SK-N-SH (cell line): ENCODE data around the gene DBP. TPM values are rescaled to one million over a fixed set of nuclear protein-coding genes. Genes with fewer than 3 reads are reported as not detected.
A peak's percentile ranks its signal among the peaks of the same experiment; 100 is the strongest.

Experiments used
- CTCF ChIA-PET: fragments of 300-600, 350-600 bp; formaldehyde crosslinking; extraction: SDS; loops from one replicate; lab custom pipeline; 2021; lab: Yijun Ruan, JAX
- POLR2A ChIA-PET: fragments of 350-600 bp; sonication (Branson Sonifier 250); formaldehyde crosslinking; extraction: SDS; loops from one replicate; lab custom pipeline; 2020; ENCODE audit warnings: antibody characterized with exemption, inconsistent platforms; lab: Yijun Ruan, JAX
- DNase-seq: peaks from one replicate; pipeline ENCODE4 v3.0.0; 2012
- H2AFZ ChIP-seq: fragments of 200-600 bp; sonication (generic); 2 replicates; pipeline ENCODE4 v1.8.1; 2016; ENCODE audit warnings: antibody characterized with exemption, mild to moderate bottlenecking, low read depth
- H3F3A ChIP-seq: fragments of 200-600 bp; sonication (generic); replicated peaks from 2 replicates; pipeline ENCODE3; 2016; ENCODE audit warnings: antibody characterized with exemption, mild to moderate bottlenecking; ENCODE audit not compliant: insufficient read depth
- H3K27ac ChIP-seq, 2 experiments: fragments of 200-500 bp in 1 of 2; fragments of 200-600 bp in 1 of 2; sonication (Bioruptor generic) in 1 of 2; sonication (generic), shearing (Covaris generic) in 1 of 2; 2 replicates each; pipeline versions ENCODE4 v1.5.1 to v1.6.1; 2014 to 2016; ENCODE audit warnings: low read depth in 2 of 2, inconsistent platforms in 1 of 2, low read length in 1 of 2, mild to moderate bottlenecking in 1 of 2, mixed read lengths in 1 of 2
- H3K27me3 ChIP-seq: fragments of 200-600 bp; sonication (generic), shearing (Covaris generic); 2 replicates; pipeline ENCODE4 v1.6.1; 2016; ENCODE audit warnings: mixed run types; ENCODE audit not compliant: insufficient read depth
- H3K36me3 ChIP-seq, 2 experiments: fragments of 200-500 bp in 1 of 2; fragments of 200-600 bp in 1 of 2; sonication (Bioruptor generic) in 1 of 2; sonication (generic) in 1 of 2; replicated peaks in 1 of 2; 2 replicates each; pipeline versions ENCODE3 to v1.5.1; 2014 to 2016; ENCODE audit warnings: low read length in 1 of 2, mild to moderate bottlenecking in 1 of 2; ENCODE audit not compliant: insufficient read depth in 2 of 2, control insufficient read depth in 1 of 2
- H3K4me1 ChIP-seq, 2 experiments: fragments of 200-500 bp in 1 of 2; fragments of 200-600 bp in 1 of 2; sonication (Bioruptor generic) in 1 of 2; sonication (generic), shearing (Covaris generic) in 1 of 2; 2 replicates each; pipeline versions ENCODE4 v1.5.1 to v1.6.1; 2014 to 2016; ENCODE audit warnings: low read depth in 1 of 2, low read length in 1 of 2, mixed run types in 1 of 2; ENCODE audit not compliant: insufficient read depth in 2 of 2, control insufficient read depth in 1 of 2
- H3K4me2 ChIP-seq: fragments of 200-600 bp; sonication (generic), shearing (Covaris generic); 2 replicates; pipeline ENCODE4 v1.6.1; 2017; ENCODE audit warnings: mixed run types
- H3K4me3 ChIP-seq, 2 experiments: fragments of 200-500 bp in 1 of 2; fragments of 200-600 bp in 1 of 2; sonication (Bioruptor generic) in 1 of 2; sonication (generic), shearing (Covaris generic) in 1 of 2; 2 replicates each; pipeline versions ENCODE4 v1.5.1 to v1.8.1; 2014 to 2016; ENCODE audit warnings: low read depth in 2 of 2, inconsistent platforms in 1 of 2, low read length in 1 of 2, mild to moderate bottlenecking in 1 of 2, mixed read lengths in 1 of 2, moderate library complexity in 1 of 2
- H3K79me2 ChIP-seq: fragments of 200-600 bp; sonication (generic); 2 replicates; pipeline ENCODE4 v1.8.1; 2017; ENCODE audit warnings: mild to moderate bottlenecking; ENCODE audit not compliant: insufficient read depth
- H3K9ac ChIP-seq: fragments of 200-600 bp; sonication (generic); 2 replicates; pipeline ENCODE4 v1.6.1; 2017; ENCODE audit warnings: mixed run types
- H3K9me2 ChIP-seq: fragments of 200-600 bp; sonication (generic); 2 replicates; pipeline ENCODE4 v1.6.1; 2017; ENCODE audit warnings: mixed run types
- H3K9me3 ChIP-seq: fragments of 200-600 bp; sonication (generic); 2 replicates; pipeline ENCODE4 v1.6.1; 2017; ENCODE audit warnings: mixed run types, mild to moderate bottlenecking, moderate library complexity
- H4K20me1 ChIP-seq: fragments of 200-600 bp; sonication (generic); 2 replicates; pipeline ENCODE4 v1.6.1; 2017; ENCODE audit warnings: mild to moderate bottlenecking, mixed run types; ENCODE audit not compliant: insufficient read depth
- CHD2 ChIP-seq: fragments of 150-350 bp; IDR thresholded peaks from 2 replicates; pipeline ENCODE4 v1.6.1; 2018; ENCODE audit warnings: low read length; ENCODE audit not compliant: partially characterized antibody
- CTCF ChIP-seq: fragments of 200-600 bp; sonication (generic); IDR thresholded peaks from 2 replicates; pipeline ENCODE4 v1.6.1; 2017; ENCODE audit warnings: antibody characterized with exemption, mild to moderate bottlenecking, moderate library complexity
- FOSL2 ChIP-seq: IDR thresholded peaks from 2 replicates; pipeline ENCODE4 v1.4.0; 2012; ENCODE audit warnings: low read depth, mild to moderate bottlenecking, moderate library complexity, borderline replicate concordance
- FOXM1 ChIP-seq: IDR thresholded peaks from 2 replicates; pipeline ENCODE4 v1.4.0; 2012; ENCODE audit warnings: low read depth, mild to moderate bottlenecking
- GABPA ChIP-seq: IDR thresholded peaks from 2 replicates; pipeline ENCODE4 v1.4.0; 2012; ENCODE audit warnings: low read depth, mild to moderate bottlenecking
- GATA2 ChIP-seq: sonication (generic); formaldehyde crosslinking; IDR thresholded peaks from 2 replicates; pipeline ENCODE4 v1.5.0; 2020; ENCODE audit warnings: mild to moderate bottlenecking, missing genetic modification reagents
- MEF2A ChIP-seq: IDR thresholded peaks from 2 replicates; pipeline ENCODE4 v1.4.0; 2012; ENCODE audit warnings: low read depth, borderline replicate concordance
- NRF1 ChIP-seq: IDR thresholded peaks from 2 replicates; pipeline ENCODE4 v1.6.1; 2012; ENCODE audit warnings: low read depth, mild to moderate bottlenecking, low read length
- RAD21 ChIP-seq: IDR thresholded peaks from 2 replicates; pipeline ENCODE4 v1.6.1; 2012; ENCODE audit warnings: mild to moderate bottlenecking, low read length
- RCOR1 ChIP-seq: fragments of 150-350 bp; IDR thresholded peaks from 2 replicates; pipeline ENCODE4 v1.6.1; 2017; ENCODE audit warnings: antibody characterized with exemption, low read length
- REST ChIP-seq: IDR thresholded peaks from 2 replicates; pipeline ENCODE4 v1.6.1; 2012; ENCODE audit warnings: mild to moderate bottlenecking, low read depth, low read length, moderate library complexity
- RFX5 ChIP-seq: IDR thresholded peaks from 2 replicates; pipeline ENCODE4 v1.6.1; 2012; ENCODE audit warnings: mild to moderate bottlenecking, improper control_type of control experiment, low read length
- RXRA ChIP-seq: IDR thresholded peaks from 2 replicates; pipeline ENCODE4 v1.4.0; 2012; ENCODE audit warnings: low read depth, mild to moderate bottlenecking, borderline replicate concordance
- SMC3 ChIP-seq: IDR thresholded peaks from 2 replicates; pipeline ENCODE4 v1.6.1; 2012; ENCODE audit warnings: low read depth, low read length, improper control_type of control experiment
- TAF1 ChIP-seq: IDR thresholded peaks from 2 replicates; pipeline ENCODE4 v1.6.1; 2012; ENCODE audit warnings: low read depth, mild to moderate bottlenecking, low read length, moderate library complexity, borderline replicate concordance
- WGBS: methylation state at CpG from one replicate; pipeline ENCODE4 v1.1.6; 2017; ENCODE audit warnings: low lambda C conversion rate; 5-methylcytosine and 5-hydroxymethylcytosine counted together
- polyA plus RNA-seq, 3 experiments: library from polyadenylated mRNA; depleted of rRNA; stranded (reverse); fragments of >200 nt; gene quantifications; 2 replicates each; pipeline ENCODE4 v1.2.3, GENCODE V29; 2012
- TF ChIP-seq, protein P1 (sequence below): fragments of 150-350 bp; IDR thresholded peaks from 2 replicates; pipeline ENCODE4 v1.6.1; 2016; ENCODE audit warnings: mild to moderate bottlenecking, low read depth, low read length
- TF ChIP-seq, protein P2 (sequence below): IDR thresholded peaks from 2 replicates; pipeline ENCODE4 v1.4.0; 2012; ENCODE audit warnings: low read depth

Gene DBP
- polyA plus RNA-seq, 1 of the 3 experiments (the other 2 are of a cell fraction) = 12.6 TPM

DNA sequence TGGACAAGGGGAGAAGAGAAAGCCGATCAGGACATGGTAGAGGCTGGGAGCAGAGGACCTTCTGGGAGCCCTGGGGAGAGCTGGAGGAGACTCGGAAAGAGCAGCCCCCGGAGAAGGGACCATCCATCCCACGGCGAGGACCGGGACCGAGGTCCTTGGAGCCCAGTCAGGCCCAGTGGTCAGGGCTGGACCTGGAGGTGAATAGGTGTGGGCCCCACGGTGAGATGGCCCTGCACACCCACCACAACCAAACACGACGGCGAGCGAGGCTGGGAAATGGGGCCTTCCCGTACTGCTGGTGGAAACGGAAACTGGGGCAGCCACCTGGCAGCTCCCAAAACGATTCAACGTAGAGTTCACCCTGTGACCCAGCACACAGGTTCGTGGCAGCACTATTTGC is 39.3 kb upstream of the DBP start:
- Histone ChIP-seq H3K4me1 (peaks cover 0 to 8% of the 10 kb centered on the region in 2 experiments; a peak in 1 of 4 replicates), H3K4me2 (no peak overlapping the region), H2AFZ (no peak overlapping the region), H3K4me3 (no peak overlapping the region), H3K36me3 (no peaks in the 10 kb centered on the region), H3K9me2 (no peaks in the 10 kb centered on the region), H3F3A (no peaks in the 10 kb centered on the region), H3K9ac (no peak overlapping the region), H3K27ac (no peak overlapping the region), H3K9me3 (no peaks in the 10 kb centered on the region), H3K79me2 (no peaks in the 10 kb centered on the region), H4K20me1 (no peaks in the 10 kb centered on the region), H3K27me3 (no peaks in the 10 kb centered on the region)
- DNase-seq = no peak
- WGBS = 84% methylated on average over 17 of the region's 17 CpGs
- ChIA-PET POLR2A (no interaction called here), CTCF (interaction anchor here (0.8 to 3.7 kb wide), 10 partner anchors 17 to 294 kb away, joined by 3 to 35 read pairs (median 7); partner anchors contain the start of gene CA11)
- TF ChIP-seq RAD21 (no peak), TAF1 (no peak), RCOR1 (no peak), RXRA (no peak), MEF2A (no peak), FOSL2 (no peak), SMC3 (no peak)
- TF ChIP-seq, protein P1, sequence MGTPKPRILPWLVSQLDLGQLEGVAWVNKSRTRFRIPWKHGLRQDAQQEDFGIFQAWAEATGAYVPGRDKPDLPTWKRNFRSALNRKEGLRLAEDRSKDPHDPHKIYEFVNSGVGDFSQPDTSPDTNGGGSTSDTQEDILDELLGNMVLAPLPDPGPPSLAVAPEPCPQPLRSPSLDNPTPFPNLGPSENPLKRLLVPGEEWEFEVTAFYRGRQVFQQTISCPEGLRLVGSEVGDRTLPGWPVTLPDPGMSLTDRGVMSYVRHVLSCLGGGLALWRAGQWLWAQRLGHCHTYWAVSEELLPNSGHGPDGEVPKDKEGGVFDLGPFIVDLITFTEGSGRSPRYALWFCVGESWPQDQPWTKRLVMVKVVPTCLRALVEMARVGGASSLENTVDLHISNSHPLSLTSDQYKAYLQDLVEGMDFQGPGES = no peak
- TF ChIP-seq, protein P2, sequence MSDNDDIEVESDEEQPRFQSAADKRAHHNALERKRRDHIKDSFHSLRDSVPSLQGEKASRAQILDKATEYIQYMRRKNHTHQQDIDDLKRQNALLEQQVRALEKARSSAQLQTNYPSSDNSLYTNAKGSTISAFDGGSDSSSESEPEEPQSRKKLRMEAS = no peak

DNA sequence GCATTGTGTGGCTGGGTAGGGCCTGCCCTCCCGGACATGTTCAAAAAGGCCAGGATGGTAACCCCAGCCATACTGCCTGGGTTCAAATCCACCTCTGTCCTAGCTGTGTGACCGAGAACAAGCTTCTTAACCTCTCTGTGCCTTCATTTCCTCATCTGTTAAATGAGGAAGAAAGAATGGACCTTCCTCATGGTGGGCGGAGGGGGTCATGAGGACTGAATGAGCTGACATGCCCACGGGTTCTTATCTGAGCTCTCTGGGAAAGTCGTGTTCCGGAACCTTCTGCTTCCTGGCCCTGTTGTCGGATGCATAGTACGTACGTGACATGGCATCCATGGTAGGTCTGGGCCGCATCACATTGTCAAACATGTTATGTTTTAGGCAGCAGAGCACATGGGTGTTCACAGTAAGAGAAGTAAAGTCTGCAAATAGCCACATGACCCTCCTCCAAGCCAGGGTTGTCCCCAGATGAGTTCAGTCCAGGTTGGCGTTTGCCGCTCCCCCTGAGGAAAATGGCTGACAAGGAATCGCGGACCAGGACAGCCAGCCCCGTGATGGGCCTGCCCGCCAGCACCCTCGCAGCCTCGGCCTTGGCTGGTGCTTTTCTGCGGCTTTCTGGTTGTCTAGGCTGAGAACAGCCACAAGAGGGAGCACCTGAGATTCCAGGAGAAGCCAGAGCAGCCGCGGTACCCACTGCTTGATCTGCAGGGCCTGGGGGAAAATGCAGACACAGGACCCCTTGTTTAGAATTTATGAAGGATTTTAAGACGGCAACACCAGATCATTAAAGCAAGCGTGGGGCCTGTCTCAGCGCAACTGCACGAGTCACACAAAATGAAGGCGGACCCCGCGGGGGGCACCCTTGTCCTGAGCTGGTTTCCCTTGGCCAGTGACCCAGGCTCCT is 38.0 kb upstream of the DBP start:
- Histone ChIP-seq H3K4me3 (no peak overlapping the region), H3F3A (no peaks in the 10 kb centered on the region), H3K79me2 (no peaks in the 10 kb centered on the region), H4K20me1 (no peaks in the 10 kb centered on the region), H3K9me3 (no peaks in the 10 kb centered on the region), H2AFZ (peak overlapping the region; percentile 79; the same call in 1 of the 2 replicates), H3K9me2 (no peaks in the 10 kb centered on the region), H3K36me3 (no peaks in the 10 kb centered on the region), H3K9ac (no peak overlapping the region), H3K4me1 (peaks cover 0 to 8% of the 10 kb centered on the region in 2 experiments; a peak in 1 of 4 replicates), H3K27me3 (no peaks in the 10 kb centered on the region), H3K27ac (peak overlapping the region in 1 of 2 experiments; percentile 1; a peak in 1 of 4 replicates), H3K4me2 (no peak overlapping the region)
- POLR2A ChIA-PET = interaction anchor here (1.0 to 2.1 kb wide), 3 partner anchors 29 to 64 kb away, joined by 3 to 7 read pairs (median 3); partner anchors contain the start of gene CA11
- peak; percentile 96 for DNase-seq
- WGBS = 67% methylated on average over 19 of the region's 28 CpGs
- CTCF ChIA-PET = interaction anchor here (0.6 to 3.7 kb wide), 35 partner anchors 9 to 296 kb away, joined by 3 to 35 read pairs (median 4); partner anchors contain the start of genes BAX, CA11, FUT2 and IZUMO1
- TF ChIP-seq CHD2 = peak; percentile 57
- TF ChIP-seq, protein P1 = no peak
- TF ChIP-seq RFX5 = no peak
- TF ChIP-seq FOXM1 = no peak
- TF ChIP-seq TAF1 = 0 out of 2 replicates have a peak, but pooled peaks have one; percentile 34
- TF ChIP-seq NRF1 = no peak
- no peak for TF ChIP-seq GABPA
- peak; percentile 80 for TF ChIP-seq SMC3
- peak; percentile 82 for TF ChIP-seq CTCF
- no peak for TF ChIP-seq REST
- no peak for TF ChIP-seq MEF2A
- no peak for TF ChIP-seq GATA2
